NCI-H460 (cell line): ENCODE data around the gene CASP14. TPM values are rescaled to one million over a fixed set of nuclear protein-coding genes. Genes with fewer than 3 reads are reported as not detected.
"Not testable (repeated sequence)": the region's sequence is repeated elsewhere in the genome, so short reads cannot be mapped to it uniquely, and the experiment has no call there.

Experiments used
- DNase-seq: peaks from one replicate; pipeline ENCODE4 v3.0.0-alpha.2; 2016; ENCODE audit warnings: low read depth; ENCODE audit errors: extremely low read depth
- total RNA-seq: library from RNA; depleted of rRNA; stranded (reverse); fragments of >200 nt; shearing (Covaris generic); gene quantifications from 2 replicates; pipeline ENCODE4 v1.2.3, GENCODE V29; 2014

The CASP14 gene
- total RNA-seq, 1 experiment from 2014 or later = not detected

DNA sequence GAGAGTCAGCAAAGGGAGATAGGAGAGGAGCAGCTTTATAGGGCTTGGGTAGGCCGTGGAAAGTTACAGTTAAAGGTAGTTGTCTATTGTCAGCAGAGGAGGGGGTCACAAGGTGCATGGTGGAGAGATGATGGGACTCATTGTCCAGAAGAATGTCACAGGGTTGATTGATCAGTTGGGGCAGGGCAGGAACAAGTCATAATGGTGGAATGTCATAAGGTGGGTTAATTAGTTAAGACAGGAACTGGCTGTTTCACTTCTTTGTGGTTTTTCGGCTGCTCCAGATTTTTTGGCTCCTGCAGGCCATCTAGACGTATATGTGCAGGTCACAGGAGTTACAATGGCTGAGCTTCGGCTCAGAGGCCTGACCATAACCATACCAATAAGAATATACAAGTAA is 21.1 kb downstream of the CASP14 start:
- not testable (repeated sequence) for DNase-seq

GRCh38 chr19:15072930-15073647 is 23.8 kb downstream of the CASP14 start:
- no peak for DNase-seq

DNA sequence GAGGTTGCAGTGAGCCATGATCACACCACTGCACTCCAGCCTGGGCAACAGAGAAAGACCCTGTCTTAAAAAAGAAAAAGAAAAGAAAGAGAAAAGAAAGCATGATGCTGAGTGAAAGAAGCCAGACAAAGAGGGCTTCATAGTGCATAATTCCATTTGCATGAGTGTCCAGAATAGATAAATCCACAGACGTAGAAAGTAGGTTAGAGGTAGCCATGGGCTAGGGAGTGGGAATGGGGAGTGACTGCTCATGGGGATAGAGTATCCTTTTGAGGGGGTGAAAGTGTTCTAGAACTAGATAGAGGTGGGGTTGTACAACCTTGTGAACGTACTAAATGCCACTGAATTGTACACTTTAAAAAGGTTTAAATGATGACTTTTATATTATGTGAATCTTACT is 25.1 kb downstream of the CASP14 start:
- DNase-seq = no peak

- DNase-seq = no peak
These were observed 26.5 kb downstream of the CASP14 start for GRCh38 chr19:15075806-15076205.

DNA sequence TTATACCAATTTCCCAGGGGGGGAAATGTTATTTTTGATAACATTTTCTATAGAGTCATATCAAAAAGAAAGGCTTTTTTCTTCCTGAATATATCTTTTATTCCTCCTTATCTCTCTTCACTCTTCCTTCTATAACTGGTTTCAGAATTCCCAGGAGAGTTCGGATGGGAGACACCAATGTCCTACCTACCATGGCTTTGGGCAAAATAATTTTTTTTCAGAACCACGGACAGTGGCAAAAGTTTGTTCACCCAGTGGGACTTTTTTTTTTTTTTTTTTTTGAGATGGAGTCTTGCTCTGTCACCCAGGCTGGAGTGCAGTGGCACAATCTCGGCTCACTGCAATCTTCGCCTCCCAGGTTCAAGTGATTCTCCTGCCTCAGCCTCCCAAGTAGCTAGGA is 30.7 kb downstream of the CASP14 start:
- DNase-seq = not testable (repeated sequence)

DNA sequence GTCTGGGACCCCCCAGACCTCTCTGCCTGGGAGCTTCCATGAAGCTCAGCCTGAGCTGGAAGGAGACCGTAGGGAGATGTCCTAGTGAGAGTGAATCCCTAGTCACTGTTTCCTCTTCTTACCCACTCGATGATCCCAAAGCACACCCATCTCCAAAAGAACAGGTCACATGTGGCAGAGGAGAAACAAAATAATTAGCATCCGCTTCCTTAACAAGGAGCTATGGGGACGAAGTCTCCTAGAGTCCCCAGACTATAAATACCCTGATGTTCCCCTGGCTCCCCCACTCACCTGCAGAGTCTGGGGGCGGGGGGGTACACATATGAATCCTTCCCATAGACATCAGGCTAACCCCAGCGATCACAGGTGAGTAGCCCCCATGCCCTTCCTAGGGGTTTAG is 32.6 kb downstream of the CASP14 start, which contains the start of gene OR1I1:
OR1I1 (plus strand) TSS at position 301 of the 400 bp plus-strand sequence. CDS start 4,855 bp downstream, outside the sequence.
- no peak for DNase-seq

DNA sequence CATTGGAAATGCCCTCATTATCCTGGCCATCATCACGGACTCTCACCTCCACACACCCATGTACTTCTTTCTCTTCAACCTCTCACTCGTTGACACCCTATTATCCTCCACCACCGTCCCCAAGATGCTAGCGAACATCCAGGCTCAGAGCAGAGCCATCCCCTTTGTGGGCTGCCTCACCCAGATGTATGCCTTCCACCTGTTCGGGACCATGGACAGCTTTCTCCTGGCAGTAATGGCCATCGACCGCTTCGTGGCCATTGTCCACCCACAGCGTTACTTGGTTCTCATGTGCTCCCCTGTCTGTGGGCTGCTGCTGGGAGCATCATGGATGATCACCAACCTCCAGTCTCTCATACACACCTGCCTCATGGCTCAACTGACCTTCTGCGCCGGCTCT is 37.9 kb downstream of the CASP14 start:
- DNase-seq = no peak

DNA sequence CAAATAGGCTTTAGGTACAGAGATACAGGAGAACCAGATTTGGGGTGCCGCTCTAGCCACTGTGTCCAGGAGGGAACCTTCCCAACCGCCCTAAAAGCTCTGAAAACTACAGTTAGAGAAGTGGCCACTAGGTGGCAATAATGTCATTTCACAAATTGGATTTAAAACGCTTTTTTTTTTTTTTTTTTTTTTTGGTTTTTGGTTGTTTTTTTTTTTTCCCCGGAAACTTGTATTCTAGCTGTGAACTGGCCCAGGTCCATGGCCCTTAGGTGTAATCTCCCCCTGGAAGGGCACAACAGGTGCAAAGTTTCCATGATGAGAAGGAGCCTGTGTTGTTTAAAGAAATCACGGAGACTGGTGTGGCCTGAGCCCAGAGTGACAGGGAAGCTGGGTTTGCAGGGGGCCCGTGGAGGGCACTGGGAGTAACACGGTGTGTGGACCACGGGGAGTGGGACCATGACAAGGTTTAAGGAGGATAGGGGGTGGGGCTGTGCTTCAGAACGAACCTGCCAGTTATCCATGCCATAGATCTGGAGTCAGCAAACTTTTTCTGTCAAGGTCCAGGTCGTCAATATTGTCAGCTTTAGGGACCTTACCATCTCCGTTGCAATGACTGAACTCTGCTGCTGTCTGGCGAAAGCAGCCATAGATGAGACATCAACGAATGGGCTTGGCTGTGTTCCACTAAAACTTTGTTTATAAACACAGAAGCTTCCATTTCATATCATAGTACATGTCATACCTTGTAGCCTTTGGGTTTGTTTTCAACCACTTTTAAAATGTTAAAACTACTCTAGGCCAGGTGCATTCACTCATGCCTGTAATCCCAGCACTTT is 42.9 kb downstream of the CASP14 start:
- peak; percentile 54 for DNase-seq

GRCh38 chr19:15093001-15093400 is 43.7 kb downstream of the CASP14 start:
- DNase-seq = no peak

DNA sequence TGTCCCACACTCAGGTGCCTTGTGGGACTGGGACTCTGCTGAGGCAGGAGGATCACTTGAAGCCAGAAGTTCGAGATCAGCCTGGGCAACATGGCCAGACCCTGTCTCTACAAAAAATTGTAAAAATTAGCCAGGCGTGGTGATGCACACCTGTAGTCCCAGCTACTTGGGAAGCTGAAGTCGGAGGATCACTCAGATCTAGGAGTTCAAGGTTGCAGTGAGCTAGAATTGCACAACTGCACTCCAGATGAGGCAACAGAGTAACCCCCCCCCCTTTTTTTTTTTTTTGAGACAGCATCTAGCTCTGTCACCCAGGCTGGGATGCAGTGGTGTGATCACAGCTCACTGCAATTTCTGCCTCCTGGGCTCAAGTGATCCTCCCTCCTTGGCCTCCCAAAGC is 46.9 kb downstream of the CASP14 start:
- no peak for DNase-seq

GRCh38 chr19:15097980-15098379 is 48.7 kb downstream of the CASP14 start:
- DNase-seq = not testable (repeated sequence)

DNA sequence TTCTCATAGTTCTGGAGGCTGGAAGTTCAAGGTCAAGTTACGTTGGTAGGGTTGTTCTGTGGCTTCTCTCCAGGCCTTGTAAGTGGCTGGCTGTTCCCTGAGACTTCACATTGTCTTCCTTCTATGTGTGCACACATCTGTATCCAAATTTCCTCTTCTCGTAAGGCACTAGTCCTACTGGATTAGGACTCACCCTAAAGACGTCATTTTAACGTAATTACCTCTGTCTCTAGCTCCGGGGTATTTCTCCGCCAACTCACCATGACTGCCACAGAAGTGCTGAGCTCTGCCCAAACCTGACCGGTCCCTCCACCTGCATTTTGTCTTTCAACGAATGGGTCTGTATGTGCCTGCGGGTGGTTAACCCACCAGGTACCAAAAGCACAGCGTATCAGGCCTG is 49.2 kb downstream of the CASP14 start:
- DNase-seq = no peak

DNA sequence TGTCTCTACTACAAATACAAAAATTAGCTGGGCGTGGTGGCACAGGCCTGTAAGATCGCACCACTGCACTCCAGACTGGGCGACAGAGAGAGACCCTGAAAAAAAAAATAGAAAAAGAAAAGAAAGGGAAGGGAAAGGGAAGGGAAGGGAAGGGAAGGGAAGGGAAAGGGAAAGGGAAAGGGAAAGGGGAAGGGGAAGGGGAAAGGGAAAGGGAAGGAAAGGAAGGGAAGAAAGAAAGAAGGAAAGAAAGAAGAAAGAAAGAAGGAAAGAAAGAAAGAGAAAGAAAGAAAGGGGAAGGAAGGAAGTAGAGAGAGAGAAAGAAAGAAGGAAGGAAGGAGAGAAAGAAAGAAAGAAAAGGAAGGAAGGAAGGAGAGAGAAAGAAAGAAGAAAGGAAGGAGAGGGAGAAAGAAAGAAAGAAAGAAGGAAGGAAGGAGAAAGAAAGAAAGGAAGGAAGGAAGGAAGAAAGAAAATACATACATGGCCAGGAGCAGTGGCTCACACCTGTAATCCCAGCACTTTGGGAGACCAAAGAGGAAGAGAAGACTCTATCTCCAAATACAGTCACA is 49.8 kb downstream of the CASP14 start:
- no peak for DNase-seq

- DNase-seq = no peak
These were observed 52.3 kb downstream of the CASP14 start for GRCh38 chr19:15101479-15102082.

- no peak for DNase-seq
These were observed 54.7 kb downstream of the CASP14 start for GRCh38 chr19:15104003-15104402.

GRCh38 chr19:15104411-15104810 is 55.1 kb downstream of the CASP14 start:
- no peak for DNase-seq

DNA sequence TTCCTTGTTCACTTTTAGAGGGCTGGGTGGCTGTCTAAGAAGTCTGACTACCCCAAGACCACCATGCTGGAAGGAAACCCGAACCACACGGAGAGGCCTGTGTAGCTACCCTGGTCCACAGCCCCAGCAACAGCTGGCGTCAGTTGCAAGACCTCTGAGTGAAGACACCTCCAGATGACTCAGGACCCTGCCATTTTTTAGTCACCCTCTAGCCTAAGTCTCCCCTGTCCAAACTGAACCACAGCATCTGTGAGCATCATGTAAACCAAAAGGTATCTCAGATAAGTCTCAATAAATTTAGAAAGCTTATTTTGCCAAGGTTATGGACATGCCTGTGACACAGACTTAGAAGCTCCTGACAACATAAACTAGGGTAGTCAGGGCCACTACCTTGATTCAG is 55.8 kb downstream of the CASP14 start:
- DNase-seq = no peak

DNA sequence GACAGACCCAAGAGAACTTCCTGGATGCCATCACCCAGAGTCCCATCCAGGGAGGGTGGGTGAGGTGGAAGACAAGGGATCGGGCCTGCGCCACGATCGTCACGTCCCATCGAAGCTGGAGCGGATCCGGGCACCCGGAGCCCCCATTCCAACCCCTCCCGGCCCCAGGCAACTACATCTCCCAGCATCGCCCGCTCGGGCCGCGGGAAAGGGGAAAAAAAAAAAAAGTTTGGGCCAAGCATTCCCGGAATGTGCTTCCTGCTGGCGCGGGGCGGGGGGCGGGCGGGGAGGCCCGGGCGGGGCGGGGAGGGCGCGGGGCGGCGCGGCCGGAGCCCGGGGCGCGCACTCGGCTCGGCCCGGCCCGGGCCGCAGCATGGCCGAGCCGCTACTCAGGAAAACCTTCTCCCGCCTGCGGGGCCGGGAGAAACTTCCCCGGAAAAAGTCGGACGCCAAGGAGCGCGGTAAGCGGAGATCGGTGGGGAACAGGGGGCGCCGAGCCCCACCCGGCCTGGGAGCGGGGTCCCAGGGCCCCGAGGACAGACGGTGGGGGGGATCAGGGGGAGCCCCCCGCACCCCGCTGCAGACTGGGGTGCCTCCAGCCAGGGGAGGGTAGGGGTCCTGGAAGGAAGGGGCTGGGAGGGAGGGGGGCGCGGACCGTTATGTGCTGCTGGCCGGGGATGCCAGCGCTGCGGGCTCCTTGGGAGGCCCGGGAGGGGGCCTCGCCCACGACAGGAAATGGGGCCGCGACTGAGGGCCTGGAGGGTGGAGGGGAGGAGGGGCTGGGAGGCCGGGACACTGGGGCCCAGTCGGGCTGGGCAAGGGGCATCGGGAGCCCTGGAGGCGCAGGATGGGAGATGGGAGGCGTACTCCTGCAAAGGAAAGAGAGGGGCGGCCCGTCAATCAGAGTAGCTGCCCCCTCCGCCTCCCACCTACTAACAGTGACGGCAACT is 58.1 kb downstream of the CASP14 start, which contains the start of gene SYDE1:
SYDE1 (plus strand) TSS at position 341 of the 950 bp plus-strand sequence; CDS start at position 374, 33 bp downstream.
- peak; percentile 20 for DNase-seq
